NCI-H2107 (cell line): ENCODE data around the gene NPHS2.

Experiments
- DNase-seq: peaks from one replicate; lab custom pipeline; 2025; lab: John Stamatoyannopoulos, UW

NPHS2 gene

DNA sequence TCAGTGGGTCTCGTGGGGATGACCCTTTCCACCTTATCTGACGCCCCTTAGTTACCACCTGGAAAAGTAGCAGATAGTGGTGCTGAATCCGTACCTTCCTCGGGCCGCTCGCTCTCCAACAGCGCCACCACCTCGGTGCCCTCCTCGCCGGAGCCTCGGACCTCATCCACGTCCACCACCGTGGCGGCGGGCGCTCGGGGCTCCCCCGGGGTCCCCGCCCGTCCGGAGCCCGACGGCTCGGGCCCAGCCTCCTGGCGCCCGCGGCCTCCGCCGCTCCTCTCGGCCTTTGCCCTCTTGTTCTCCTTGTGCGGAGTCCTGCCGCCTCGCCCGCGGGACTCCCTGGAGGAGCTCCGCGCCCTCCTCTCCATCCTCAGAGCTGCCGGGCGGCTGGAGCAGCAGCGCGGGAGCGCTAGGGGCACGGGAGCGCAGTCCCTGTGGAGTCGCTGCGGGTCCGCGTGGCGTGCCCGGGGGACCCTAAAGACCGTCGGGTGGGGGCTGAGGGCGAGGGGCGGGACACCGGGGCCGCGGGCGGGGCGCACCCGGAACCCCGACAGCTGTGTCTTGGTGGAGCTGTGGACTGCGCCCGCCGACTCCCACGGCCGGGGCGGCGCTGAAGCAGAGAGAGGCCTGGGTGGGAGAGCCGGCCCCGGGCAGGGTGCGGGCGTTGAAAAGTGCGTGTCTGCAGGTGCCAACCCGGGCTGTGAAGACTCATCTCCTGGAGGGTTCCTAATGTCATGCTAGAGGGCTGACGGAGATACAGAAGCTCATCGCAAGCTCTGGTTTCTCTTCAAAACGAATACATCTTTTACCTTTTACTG is at the start of gene NPHS2:
TSS of gene NPHS2 (minus strand) at position 452 of the 818 bp plus-strand sequence. CDS start at position 368, 84 bp downstream.
- no peak for DNase-seq

DNA sequence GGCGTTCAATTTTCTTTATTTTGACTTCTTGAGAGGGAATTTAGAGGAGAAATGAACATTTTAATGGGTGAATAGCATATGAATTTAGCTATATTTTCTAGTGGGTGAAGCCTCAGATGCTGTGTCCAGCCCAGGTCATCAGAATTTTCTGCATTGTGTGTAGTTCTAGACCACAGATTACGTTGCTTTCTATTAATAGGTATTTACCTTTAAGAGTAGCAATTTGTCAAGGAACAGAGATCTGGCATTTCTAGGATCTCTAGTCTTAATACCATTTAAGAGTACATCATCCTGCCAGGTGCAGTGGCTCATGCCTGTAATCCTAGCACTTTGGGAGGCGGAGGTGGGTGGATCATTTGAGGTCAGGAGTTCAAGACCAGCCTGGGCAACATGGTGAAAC is 36.6 kb upstream of the NPHS2 start:
- no peak for DNase-seq

DNA sequence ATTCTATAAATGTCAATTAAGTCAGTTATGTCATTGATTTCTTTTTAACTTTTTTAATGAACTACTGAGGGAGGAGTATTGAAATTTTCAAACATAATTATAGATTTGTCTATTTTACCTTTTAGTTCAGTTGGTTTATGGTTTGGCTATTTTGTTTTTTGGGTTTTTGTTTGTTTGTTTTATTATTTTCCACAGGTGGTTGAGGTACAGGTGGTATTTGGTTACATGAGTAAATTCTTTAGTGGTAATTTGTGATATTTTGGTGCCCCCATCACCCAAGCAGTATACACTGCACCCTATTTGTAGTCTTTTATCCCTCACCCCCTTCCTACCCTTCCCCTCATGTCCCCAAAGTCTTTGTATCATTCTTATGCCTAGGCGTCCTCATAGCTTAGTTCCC is 25.3 kb upstream of the NPHS2 start:
- DNase-seq = no peak

DNA sequence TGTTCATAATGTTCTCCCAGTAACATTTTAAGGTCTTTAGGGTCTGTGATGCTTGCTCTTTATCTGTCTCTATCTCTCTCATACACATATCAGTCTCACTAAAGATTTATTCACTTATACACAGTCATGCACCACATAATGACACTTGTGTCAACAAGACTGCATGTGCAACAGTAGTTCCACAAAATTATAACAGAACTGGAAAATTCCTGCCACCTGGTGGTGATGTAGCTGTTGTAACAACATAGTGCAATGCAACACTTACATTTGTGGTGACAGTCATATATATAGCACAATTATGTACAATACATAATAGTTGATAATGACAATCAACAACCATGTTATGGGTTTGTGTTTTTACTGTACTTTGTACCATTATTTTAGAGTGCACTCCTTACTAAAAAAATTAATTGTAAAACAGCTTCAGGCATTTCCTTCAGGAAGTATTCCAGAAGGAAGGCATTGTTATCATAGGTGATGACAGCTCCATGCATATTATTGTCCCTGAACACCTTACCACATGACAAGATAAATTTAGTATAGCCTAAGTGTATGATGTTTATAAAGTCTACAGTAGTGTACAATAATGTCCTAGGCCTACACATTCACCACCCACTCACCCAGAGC is 24.0 kb upstream of the NPHS2 start:
- no peak for DNase-seq

DNA sequence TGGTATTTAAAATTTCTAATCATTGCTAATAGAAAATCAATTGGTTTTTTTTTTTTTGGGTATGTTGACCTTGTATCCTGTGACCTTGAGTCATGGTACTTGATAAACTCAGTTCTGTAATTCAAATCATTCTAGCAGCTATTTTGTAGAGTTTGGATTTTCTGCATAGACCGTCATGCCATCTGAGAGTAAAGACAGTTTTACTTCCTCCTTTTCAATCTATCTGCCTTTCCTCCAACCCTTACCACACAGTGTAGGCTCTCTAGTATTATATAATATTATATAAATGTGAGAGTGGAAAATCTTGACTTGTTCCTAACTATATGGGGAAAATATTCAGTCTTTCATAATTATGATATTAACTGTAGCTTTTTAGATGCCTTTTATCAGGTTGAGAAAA is 22.9 kb upstream of the NPHS2 start:
- no peak for DNase-seq

DNA sequence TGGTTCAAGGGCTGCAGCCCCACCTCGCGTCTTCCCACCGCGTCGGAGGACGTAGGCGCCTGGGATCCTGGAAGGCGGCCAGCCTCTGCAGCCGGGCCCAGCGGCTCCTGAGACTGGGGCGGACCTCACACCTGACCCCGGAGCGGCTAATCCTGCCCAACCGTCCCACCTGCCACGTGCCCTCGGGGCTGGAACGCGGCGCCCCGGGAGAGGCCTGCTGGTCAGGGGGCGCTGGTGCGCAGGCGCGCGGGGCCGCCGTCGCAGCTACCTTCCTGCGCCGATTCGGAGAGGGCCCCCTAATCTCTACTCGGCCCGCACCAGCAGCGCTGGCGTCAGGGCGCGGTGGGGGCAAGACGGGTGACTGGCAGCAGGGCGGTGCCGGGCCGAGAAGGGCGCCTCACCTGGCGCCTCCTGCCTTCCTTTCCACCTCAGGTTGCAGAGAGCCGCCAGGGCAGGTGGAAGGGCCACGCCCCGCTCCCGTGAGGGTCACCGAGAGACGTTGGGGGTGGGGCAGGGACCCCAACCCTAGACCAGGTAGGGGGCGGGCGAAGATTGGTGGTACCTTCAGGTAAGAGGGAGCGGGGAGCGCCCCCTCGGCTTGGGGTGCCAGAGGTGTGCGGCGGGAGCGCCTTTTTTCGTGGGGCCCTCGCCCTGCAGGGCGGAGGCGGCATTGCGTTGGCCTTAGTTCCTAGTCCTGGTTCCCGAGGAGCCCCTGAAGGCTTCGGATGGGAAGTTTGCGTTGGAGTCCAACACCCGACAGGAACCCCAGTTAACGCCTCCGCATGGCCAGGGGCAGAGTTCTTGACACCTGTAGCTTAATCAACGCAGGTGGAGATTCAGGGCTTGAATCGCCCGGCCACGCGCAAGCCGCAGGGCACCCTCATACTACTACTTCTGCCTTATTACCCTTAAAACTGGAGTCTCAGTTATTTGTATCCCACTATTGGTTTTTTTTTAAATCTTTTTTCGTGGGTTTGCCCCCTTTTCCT is 16.1 kb upstream of the NPHS2 start, which contains the start of gene TDRD5:
TSS of gene TDRD5 (plus strand) at position 241 of the 989 bp plus-strand sequence. CDS start 784 bp downstream, outside the sequence.
- DNase-seq = peak; percentile 11

DNA sequence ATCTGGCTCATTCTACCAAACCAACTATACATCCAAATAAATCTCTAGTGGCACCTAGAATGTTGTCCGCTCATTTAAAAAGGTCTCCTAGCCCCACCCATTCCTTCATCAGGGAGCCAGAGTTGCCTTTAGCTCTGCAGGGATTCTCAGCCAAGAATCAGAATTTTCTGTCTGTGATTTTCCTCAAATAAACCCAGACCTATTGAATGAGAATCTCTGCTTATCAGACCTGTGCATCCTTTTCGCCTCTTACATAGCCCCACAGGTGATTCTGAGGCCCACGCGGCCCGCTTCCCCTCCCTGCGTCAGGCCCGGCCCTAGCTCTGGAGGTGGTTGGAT is 15.5 kb upstream of the NPHS2 start:
- DNase-seq = no peak

DNA sequence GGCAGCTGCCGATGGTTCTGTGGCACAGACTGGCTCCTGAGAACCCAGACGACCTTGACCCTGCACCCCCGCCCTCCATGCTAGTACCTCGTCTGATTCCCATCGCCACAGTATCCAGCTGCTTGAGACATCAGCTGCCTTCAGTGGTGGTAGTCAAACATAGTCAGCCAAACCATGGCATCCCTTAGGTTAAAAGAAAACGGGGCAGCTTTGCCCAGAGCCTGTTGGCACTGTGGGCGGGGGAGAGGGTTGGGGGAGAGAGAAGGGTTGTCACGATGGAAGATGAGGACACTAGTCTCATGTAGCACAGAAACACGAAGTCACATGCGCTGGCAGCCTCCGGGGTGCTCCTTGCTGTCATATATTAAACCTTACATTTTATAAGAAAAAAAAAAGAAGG is 14.9 kb upstream of the NPHS2 start:
- DNase-seq = no peak

DNA sequence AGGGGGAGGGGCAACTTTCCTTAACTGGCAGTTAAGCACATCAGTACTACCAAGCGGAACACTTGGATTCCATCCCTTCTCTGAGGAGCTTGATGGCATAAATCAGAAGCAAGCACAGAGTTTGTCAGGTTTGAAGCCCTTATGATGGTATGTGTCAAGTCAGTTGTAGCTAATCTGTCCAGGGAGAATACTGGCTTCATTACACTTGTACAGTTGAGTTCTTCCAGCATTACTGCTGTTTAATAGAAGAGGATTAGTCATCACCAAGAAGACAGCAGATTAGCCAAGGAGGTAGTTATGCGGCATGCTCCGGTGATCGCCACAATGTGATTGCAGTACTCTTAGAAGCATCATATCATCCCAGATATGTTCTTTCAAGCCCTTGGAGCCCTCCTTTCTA is 13.8 kb upstream of the NPHS2 start:
- DNase-seq = no peak

DNA sequence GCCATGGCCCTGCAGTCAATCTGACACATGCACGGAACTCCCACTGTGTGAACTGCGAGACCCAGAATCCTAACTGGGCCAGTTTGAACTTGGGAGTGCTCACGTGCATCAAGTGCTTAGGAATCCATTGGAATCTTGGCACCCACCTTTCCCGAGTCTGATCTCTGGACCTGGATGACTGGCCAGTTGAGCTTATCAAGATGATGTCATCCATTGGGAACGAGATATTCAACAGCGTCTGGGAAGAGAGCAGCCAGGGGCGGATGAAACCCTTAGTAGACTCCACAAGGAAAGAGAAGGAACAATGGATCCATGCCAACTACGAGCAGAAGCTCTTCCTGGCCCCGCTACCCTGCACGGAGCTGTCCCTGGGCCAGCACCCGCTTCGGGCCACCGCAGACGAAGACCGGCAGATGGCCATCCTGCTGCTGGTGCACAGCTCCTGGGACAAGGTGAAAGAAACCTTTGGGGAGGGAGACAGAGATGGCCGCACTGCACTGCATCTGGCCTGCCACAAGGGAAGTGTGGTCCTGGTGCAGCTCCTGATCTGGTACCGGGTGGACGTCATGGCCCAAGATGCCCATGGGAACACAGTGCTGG is 12.8 kb upstream of the NPHS2 start:
- DNase-seq = no peak

DNA sequence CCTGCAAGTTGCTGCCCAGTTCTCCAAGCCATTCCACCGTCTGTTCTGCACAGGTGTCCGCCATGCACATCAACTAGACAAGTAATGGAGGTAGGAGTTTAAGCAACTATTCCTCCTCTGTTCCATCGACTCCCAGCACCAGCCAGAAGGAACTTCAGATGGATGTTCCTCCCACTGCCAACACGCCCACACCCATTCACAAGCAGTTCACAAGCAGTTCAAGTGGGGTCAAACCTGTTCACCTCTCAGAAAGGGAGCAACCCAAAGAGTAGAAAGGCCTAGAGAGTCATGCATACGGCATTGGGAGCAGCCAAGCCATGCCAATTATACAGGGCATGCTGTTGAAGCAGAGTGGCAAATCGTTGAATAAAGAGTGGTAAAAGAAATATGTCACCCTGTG is 11.6 kb upstream of the NPHS2 start:
- no peak for DNase-seq

DNA sequence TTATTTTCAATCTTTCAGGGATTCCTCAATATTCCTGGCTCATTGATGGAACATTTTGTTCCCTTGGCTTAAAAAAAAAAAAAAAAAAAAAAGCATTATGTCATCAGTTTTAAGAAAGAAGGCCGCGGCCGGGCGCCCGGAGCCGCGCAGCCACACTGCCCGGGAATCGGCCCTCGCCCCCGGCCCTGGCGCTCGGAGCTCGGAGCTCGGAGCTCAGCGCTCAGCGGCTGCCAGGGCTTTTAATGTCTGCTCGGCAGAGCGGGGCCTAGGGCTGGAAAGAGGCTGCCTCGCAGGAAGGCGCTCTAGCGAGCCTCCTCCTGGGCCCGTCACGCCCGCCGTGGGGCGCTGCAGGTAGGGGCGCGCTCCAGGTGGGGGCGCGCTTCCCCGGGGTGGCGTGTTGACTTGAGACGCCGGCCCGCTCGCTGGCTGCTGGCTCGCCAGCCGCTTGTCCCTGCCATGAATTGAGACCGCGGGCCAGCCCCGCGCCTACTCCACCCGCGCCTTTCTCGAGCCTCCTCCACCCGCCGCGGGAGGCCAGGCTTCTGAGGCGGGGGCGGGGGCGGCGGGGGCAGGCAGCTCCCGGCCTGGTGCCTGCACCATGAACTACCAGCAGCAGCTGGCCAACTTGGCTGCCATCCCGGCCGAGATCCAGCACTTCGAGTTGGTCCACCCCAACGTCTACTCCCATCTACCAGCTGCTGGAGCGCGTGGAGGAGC is 10.5 kb upstream of the NPHS2 start:
- DNase-seq = peak; percentile 20

DNA sequence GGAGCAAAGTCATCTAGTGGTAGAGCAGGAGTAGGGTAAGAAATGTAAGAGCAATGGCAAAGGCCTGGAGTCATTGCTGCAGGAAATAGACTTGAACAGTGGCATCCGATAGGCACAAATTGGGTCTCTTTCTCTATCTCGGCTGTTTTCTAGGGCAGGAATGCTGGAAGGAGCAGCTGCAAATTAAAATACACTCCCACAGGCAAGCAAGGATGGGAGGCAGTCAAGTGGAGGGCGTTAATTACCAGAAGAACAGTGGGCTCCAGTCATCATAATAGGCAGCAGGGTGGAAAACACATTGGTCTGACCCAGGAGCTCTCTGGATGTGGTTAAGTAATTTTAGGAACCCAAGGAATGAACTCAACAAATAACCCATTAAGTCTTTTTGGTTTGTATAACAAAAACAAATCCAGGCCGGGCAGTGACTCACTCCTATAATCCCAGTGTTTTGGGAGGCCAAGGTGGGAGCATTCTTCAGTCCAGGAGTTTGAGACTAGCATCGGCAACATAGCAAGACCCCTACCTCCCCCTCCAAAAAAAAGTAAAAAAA is 8.1 kb upstream of the NPHS2 start:
- no peak for DNase-seq

DNA sequence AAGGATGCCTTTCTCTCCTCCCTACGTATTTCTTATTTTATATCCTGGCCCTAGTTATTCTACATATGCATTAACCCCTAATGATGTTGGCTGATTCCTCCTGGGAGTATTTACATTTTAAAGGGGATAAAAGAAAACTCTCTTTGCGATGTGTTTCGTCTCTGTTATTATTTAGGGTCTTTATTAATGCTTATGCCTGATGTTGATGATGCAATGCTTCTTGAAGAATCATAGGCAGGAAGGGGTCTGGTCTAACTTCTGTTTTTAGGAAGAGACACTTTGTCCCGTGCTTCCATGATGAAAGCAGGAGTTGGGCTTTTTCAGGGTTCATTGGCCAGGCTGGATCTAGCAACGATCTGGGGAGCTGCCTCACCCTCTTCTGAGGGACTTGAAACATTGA is 761 bp upstream of the NPHS2 start:
- DNase-seq = no peak

DNA sequence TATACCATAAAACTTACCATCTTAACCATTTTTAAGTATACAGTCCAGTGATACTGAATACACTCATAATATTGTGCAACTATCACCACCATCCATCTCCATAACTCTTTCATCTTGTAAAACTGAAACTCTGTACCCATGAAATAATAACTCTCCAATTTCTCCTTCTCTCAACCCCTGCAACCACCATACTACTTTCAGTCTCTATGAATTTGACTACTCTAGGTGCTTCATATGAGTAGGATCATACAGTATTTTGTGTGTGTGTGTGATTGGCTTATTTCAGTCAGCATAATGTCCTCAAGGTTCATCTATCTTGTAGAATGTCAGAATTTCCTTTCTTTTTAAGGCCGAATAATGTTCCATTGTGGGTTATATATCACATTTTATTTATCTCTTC is 17.7 kb downstream of the NPHS2 start:
- DNase-seq = no peak

DNA sequence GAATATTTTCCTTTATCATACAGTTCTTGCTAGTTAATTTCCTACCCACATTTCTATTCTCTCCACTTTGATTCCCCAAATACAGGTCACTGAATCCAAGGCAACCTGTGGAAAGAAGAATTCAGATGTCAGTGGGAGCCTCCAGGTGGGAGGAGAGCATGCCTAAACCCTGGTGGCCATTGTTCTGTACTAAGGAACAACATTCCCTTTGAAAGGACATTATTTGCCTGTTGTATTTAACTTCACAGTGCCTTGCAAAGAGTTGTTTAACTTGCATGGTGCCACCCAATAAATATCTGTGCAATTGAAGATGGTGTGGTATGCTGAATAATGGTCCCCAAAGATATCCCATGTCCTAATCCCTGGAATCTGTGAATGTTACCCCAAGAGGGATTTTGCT is 21.3 kb downstream of the NPHS2 start:
- no peak for DNase-seq

DNA sequence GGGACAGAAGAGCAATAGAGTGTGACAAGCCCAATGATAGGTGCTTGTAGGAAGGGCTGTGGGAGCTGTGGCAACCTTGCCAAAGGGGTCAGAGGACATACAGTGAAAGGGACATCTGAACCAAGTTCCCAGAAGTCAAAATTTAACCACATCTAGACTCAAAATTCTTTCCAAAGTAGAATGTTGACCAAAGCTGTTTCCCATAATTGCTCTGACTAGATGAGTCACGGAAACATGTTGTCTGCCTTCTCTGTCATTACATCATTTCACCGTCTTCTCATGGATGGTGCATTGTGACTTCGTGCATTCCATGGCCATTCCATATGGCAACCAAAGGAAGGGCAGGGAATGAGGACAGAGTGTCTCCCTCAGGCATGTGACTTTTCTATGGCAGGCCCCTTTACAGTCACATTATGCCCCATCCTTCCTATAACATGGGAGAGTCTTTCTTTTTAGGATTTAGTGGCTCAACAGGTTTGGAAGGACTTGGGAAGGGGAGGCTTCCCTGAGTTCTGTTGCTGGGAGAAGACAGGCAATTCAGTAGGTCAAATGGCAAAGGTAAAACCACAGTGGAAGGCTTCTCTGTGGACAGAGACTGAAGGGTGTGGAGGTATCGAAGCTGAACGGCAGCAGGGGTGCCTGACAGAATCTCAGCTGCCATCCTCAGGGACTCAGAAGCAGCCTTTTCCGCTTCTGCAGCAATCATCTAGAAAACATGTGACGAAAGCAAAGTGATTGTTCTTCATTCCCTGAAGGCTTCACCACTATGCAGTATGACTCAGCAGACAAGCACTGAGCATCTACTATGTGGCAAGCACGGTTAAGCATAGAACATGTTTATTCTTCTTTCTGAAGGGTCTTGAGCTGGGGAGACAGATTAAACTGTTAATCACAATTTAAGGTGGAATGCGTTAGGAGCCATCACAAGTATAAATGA is 24.7 kb downstream of the NPHS2 start:
- DNase-seq = no peak

DNA sequence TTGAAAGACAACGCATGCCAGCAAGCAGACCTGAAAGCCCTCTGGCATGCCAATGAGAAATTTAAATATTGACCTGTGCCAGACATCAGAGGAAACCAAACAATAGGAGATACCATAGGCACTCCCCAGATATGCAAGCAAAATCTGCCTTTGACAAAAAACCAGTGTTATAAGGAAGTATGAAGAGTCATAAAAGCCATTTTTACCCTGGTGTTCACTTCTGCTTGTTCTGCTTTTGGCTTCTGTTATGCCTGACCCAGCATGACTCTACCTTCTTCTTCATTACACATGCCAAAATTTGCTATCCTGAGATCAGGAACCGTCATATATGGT is 26.4 kb downstream of the NPHS2 start:
- no peak for DNase-seq

DNA sequence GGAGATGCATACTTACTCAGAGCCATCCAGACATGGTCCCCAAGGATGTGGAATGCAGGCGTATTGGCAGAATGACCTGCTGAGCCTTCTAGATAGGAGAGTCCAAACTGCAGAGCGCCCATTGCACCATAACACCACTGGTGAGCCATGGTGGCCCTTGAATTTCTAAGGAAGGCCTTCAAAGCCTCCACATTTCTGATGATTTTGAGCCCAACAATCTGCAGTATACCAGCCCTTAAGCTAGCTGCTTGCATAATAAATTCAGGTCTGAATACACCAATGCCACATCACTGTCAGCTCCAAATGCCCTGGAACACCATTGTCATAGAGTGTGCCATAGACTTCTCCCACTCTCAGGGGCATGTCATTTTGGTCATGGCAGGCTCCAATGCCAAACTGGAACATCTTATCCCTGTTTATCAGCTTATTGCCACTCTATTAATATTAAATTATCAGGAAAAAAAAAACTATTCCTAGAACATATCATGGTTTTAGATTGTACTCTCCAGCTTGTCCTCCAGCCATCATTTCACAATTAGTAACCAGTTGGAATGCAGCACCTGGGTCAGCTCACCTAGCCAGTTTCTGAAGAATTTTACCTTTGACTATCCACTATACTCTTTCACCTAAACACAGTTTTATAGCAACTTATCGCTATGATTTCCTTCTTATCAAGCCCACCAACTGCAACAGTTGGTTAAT is 26.9 kb downstream of the NPHS2 start:
- DNase-seq = no peak
